Measurements from ENCODE around the gene EPHA1.
A peak's percentile ranks its signal among the peaks of the same experiment; 100 is the strongest.

The EPHA1 gene

DNA sequence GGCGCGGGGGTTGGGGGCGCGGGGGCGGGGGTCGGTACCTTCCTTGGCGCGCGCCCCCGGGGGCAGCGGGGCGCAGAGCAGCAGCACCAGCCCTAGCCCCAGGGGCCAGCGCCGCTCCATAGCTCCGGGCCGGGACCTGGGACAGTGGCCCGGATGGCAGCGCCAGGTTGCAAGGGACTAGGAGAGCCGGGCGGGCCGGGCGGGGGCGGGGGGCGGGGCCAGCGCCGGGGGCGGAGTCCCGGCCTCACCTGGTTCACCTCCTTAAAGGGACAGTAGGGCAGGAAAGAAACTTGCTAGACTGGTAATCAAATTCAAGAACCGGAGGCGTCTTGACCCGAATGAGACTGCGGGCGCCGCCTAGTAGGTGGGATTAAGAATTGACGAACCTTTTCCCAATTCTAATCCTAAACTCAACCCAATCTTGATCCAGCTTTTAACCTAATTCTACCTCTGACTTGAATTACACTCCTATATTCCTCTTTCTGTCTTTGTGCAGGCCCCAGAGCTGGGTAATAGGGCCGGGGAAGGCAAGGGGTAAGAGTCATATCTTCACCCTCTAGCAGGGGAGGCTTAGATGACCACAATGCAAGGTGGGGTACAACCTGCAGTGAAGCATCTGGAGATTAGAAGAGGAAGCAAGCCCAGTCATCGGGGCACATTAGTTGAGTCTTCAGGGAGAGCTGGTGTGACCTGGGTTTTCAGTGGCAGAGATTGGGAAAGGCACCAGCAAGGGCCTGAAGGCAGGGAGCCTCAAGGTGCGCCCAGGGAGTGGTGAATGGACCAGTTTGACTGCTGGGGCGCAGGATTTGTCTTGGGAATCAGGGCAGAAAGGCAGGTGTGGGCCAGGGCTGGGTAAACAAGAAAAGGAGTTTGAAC is at the start of gene EPHA1:
TSS of gene EPHA1 (minus strand) at position 171 of the 876 bp plus-strand sequence. CDS start at position 120, 51 bp downstream.
- DNase-seq (ENCODE audit: low read depth): no peak

DNA sequence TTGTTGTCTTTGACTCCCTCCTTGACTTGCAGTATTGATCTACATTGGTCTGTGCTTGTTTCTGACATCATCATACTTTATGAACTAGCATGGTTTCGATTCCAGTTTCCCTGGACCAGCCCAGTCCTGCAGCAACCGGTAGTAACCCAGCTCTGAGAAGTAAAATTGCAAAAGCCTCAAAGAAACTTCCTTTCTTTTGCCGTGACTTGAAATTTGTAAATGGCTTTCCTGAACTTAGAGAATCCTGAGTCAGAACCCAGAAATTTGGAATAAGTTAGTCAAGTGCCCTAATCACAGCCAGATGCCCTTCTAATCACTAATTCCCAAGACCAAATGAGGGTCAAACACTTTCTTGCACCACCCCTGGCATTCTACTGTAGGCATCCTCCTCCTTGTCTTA is 49.6 kb upstream of the EPHA1 start:
- peak; percentile 23 for DNase-seq (ENCODE audit: low read depth)

DNA sequence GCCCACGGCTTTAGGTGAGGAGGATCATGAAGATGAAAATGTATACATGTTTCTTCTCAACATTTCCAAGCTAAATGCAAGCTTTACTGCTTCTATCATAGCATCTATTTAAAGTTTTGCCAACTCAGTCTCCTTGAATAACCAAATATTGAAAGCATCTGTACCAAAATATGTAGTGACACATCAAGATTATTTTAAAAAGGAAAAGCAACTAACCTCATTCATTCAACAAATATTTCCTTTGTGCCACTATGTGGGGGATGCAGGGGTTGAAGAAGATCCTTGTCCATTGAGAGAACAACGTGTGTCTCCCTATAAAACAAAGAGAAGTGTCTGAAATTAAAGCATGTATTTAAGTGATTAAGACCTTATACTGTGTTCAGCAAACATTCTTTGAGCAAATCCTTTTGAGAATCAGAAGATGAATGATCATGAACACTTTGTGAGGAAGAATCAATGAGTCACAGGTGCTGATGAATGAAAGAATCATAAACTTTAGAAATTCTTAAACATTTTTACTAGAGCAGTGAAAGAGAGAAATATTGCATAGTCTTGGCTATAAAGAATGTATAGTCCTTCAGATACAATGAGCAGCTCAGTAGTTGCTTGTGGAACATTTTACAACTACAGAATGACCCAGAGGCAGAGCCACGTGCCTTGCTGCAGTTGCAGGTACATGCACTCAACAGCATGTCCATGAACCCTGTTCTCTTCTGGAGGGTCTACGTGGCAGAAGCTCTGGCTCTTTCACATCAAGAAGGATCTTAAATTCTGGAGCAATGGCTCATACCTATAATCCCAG is 48.5 kb upstream of the EPHA1 start:
- peak; percentile 18 for DNase-seq (ENCODE audit: low read depth)

DNA sequence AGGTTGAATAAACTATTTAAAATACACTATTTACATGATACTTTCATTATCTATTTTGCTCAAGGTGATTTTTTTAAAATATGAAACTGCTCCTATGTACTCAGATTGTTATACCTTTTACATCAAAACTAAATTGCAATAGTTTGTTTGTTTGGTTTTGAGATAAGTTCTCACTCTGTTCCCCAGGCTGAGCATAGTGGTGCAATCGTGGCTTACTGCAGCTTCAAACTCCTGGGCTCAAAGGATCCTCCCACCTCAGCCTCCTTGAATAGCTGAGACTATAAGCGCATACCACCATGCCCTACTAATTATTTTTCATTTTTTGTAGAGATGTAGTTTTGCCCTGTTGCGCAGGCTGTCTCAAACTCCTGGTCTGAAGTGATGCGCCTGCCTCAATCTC is 47.3 kb upstream of the EPHA1 start:
- DNase-seq (ENCODE audit: low read depth): peak; percentile 22

DNA sequence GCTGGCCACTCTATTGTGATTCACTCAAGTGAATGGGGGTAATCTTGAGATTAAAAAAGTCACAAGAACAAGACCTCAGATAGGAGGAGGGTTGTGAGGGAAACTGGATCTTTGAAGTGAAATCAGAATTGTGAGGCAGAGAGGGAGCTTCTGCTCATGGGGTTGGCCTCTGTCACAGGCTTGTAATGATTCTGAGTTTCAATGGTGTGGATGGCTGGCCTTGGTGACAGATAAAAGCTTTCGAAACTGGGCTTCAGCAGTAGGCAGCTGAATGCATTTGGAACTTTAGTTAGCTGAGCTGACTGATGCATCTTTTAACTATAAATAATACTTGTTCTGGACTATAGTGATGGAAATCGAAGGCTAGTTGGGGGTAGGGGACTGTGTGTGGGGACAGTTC is 46.8 kb upstream of the EPHA1 start:
- DNase-seq (ENCODE audit: low read depth): no peak

DNA sequence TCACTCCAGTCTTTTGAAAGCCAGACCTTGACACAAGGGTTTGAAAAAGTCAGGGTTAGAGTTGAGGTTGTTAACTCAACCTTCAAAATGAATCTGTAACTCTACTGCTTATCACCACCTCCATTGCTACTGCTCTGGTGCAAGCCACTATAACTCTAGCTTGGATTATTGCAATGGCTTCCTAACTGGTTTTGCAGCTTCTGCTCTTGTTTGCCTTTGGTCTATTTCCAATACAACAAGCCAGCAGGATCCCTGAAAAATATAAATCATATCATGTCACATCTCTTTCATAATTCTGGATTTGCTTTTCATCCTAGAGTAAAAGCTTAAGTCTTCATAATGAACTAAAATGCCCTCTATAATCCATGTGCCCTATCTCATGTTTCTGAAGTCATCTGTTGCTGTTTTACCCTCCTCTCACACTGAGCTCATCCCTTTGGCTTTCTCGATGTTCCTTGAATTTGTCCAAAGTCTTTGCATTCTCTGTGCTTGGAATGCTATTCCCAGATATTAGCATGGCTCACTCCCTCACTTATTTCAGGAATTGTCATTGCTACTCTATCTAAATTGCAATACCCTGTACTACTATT is 45.5 kb upstream of the EPHA1 start:
- DNase-seq (ENCODE audit: low read depth): no peak

DNA sequence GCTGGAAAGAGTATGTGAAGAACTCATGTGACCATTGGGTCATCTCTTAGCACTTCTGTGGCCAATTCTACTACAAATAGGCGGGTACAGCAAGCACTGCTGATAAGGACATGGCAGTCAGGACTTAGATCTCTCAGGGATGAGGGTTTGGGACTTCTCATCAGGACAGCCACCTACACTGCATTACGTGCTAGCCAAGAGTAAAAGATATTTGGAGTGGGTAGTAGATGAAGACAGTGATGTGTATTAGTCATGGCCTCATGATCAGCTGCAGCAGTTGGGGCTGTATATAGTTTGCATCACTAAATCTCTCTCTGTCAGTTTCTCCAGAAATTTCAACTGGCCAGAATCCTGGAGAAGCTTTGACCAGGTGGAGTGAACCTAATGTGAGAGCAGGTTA is 43.8 kb upstream of the EPHA1 start:
- peak; percentile 12 for DNase-seq (ENCODE audit: low read depth)

DNA sequence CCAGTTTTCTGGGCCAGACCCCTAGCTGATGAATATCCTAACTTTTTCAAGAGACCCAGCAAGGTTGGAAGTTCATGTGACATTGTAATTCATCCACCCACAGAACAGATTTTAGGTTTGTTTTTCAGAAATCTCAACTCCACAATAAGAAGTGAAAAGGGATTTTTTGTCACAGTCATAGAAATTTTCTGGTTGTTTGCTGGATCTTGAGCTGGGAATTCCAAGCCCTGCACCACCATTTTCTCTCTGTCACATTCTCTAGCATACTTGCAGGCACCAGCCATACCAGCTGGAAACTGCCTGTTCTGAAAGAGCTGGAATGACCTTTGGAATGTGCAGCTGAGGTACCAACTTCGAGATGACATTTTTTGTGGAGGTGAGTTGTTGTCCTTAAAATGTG is 43.1 kb upstream of the EPHA1 start:
- no peak for DNase-seq (ENCODE audit: low read depth)

DNA sequence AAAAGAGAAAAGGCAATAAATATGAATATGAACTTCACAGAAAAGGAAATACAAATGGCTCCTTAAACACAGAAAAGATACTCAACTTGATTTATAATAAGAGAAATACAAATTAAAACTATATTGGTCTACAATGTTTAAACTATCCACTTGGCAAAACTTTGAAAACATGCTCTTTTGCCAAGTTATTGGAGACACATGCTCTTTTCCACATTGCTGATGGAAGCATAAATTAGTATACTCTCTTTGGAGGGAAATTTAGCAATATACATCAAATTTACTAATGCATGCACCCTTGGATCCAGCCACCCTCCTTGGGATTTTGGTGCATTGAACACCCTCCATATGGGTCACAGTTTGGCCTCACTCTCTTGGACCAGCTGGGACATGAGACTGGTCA is 42.5 kb upstream of the EPHA1 start:
- DNase-seq (ENCODE audit: low read depth): no peak

DNA sequence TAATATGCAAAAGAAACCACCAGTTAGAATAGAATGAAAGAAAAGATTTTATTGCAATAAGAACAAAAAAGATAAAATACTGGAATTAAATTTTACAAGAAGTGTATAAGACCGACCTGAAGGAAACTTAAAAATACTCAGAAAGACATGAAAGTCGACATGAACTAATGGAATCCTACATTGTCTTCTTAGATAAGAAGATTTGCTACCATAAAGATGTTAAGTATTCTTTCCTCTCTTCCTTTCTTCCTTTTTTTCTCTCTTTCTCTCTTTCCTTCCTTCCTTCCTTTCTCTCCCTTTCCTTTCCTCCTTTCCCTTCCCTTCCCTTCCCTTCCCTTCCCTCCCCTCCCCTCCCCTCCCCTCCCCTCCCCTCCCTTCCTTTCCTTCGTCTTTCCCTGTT is 41.1 kb upstream of the EPHA1 start:
- DNase-seq (ENCODE audit: low read depth): no peak

DNA sequence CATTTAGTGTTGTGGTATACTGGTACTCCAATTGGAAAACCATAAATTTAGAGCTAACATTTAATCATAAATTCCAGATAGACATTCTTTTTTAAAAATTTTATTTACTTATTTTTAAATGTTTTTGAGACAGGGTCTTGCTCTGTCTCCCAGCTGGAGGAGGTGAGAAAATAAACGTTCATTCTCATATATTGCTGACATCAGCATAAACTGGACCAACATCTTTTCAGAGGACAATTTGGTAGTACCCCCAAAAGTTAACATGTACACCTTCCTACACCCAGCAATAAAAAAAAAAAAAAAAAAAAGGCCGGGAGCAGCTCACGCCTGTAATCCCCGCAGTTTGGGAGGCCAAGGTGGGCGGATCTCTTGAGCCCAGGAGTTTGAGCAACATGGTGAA is 39.8 kb upstream of the EPHA1 start:
- no peak for DNase-seq (ENCODE audit: low read depth)

DNA sequence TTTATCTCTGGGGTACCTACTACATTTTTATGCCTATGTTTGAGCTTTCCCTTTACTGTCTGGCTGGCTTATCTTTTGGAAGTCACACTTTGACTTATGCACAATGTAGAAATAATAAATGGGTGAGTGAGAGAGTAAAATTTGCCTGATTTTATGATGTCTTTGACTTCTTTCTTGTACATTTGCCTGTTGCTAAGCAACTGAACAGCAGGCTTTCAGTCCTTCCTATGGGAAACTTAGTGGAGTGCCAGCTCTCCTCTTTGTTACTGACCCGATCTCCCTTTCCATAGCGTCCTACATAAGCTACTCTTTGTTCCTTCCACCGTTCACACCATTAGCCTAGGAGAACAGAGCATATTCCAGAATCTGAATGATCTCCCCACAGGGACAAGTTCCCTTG is 38.8 kb upstream of the EPHA1 start:
- no peak for DNase-seq (ENCODE audit: low read depth)

DNA sequence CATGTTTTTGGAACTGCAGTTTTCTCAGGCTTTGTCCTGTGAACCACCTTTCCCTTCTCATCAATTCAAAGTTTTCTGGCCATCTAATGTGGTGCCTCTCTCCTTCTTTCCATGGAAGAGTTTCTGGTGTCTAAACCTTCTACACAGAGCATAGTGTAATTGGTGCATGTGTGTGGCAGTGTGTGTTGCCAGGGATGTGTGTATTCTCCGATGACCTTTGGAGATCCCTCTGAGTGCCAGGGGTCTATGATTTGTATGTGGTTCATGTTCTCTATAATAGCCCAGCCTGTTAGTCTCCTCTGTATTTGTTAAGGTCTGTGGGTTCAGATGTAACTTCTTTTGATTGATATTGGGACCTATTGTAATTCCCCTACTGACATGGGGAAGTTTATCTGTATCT is 36.1 kb upstream of the EPHA1 start:
- DNase-seq (ENCODE audit: low read depth): no peak

DNA sequence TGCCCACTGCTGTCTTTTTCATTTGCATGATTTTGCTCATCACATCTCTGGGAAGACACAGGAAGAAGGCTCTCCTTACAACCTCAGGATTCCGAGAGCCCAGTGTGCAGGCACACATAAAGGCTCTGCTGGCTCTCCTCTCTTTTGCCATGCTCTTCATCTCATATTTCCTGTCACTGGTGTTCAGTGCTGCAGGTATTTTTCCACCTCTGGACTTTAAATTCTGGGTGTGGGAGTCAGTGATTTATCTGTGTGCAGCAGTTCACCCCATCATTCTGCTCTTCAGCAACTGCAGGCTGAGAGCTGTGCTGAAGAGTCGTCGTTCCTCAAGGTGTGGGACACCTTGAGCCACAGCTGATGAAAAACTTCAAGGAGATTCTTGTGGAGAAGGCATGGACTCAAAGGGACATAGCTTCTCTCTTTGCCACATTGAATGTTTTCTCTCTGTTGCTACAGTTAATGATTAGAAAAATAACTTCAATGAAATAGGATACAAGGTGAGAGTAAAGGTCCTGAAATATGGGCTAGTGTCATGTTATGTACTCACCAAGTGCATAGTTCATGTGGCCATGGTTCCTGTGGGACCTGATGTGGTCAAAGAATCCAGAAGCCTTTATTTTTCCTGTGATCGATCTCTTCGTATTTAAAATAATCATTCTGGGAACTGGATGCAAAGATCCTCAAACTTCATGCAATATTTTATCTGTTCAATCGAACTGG is 35.6 kb upstream of the EPHA1 start:
- no peak for DNase-seq (ENCODE audit: low read depth)

DNA sequence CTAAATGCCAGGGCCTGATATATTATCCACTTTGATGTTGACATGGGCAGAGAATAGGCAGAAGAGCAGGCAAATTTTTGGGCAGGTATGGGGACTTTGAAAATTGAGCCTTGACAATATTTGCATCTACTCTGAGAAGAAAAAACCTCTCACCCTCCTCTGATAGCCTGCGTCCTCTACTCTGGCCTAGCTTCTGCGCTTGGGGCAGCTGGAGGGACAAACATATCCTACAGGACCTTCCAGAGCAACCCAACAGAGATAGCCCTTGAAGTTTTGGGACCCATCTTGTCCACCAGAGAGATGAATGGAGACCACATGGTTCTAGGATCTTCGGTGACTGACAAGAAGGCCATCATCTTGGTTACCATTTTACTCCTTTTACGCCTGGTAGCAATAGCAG is 34.5 kb upstream of the EPHA1 start, which contains the start of gene TAS2R60:
TSS of gene TAS2R60 (plus strand) at position 301 of the 400 bp plus-strand sequence. CDS start at position 301, 0 bp downstream.
- DNase-seq (ENCODE audit: low read depth): no peak

DNA sequence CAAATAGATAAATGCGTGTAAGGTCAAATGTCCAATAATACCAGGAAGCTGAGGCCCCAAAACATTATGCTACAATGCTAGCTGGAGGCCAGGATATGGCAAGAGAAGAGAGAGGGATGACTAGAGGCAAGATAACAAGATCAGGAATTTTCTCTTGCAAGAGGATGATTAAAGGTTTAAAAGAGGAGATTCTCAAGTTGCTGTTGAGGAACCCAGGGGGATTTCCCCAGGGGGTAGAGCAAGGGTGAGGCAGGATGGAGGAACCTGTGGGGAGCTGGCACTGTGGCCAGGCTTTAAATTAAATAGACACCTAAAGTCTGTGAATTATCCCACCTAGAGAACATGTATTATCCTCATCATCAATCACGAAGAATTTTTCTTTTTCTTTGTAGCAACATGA is 31.2 kb upstream of the EPHA1 start:
- no peak for DNase-seq (ENCODE audit: low read depth)

DNA sequence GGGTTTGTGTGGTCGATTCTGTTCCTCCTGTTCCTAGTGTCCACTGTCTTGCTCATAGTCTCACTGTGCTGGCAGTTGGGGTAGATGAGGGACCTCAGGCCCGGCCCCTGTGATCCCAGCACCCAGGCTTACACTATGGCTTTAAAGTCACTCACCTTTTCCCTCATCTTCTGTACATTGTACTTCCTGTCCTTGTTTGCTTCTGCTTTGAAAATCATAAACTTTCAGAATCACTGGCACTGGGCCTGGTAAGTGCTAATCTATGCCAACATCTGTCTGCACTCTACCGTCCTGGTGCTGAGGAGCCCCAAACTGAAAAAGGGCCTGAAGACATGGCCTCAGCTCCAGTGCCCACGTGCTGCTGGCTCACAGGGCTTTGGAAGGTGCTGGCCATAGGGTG is 28.9 kb upstream of the EPHA1 start:
- DNase-seq (ENCODE audit: low read depth): no peak

DNA sequence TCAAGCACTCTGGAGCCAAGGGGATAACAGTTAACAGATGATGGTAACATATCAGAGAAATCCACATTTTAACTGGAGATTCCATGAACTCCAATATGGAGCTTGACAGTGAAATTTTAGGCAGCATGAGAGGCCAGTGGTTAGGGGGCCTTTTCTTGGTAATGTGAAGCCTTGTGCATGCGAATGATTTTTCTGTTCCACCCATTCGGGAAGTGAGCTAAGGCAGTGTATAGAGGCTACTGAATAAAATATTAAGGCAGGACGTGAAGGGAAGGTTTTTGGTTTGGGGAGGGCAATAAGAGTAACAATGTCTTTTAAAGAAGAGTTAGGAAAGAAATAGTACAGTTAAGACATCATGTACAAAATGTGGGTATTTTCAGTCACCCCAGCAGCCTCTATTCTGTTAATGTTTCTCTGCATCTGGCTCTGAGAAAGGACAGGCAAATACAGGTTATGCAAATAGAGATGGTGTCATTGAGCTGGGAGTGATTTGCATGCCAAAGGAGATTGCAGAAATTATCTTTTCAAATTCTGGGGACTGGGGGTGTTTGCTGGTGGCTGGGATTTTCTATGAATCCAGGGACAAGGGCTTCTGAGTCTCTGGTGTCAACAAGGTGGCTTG is 27.8 kb upstream of the EPHA1 start:
- DNase-seq (ENCODE audit: low read depth): no peak

DNA sequence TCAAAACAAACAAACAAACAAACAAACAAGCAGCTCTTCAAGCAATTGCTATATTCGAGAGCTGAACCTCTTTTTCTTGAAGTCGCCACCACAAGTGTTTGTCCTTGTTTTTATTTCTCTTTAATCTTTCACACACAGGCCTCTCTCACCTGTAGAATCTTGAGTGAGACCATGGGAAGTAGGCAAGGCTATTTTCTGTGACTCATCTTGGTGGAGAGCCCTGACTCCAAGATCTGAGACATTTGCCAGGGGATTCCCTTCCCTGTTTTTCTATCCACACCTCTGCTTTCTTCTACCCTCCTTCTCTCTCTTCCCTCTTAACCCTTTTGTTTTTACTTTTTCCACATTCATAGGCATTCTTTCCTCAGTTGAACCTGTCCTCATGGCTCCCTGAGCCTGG is 26.6 kb upstream of the EPHA1 start:
- DNase-seq (ENCODE audit: low read depth): no peak

DNA sequence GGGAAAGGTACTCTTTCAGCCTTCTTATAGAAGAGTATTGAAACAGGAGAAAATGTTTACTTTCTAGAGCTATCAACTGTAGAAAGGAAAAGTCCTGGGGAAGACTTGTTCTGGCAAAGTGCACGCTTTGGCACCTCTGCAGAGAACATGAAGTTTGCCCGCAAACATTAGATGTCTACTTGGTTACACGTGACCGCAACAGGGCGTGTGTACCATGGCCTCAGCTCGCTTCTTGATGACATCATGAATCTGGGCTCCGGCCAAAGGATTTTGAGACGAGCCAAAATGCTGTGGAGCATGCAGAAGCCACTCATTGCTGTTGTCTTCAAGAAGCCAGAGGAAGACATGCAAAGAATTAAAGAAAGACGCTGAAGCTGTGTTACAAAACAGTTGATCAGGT is 26.0 kb upstream of the EPHA1 start:
- no peak for DNase-seq (ENCODE audit: low read depth)

DNA sequence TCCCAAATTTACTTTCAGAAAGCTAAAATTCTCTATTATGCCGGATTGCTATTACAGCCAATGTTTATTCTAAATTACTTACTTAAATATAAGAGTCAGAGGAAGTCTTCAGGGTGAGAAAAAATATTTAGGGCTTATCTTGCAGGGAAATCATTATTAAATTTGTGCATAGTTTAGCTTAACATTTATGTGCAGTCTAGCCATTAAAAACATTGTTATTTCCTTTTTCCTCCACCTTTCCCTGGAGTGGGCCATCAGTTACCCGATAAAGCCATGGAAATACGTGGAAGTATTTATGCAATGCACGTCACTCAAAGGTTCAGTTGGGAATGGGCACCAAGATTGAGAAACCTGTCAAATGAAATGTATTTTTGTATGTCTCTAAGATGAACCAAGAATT is 25.1 kb upstream of the EPHA1 start:
- no peak for DNase-seq (ENCODE audit: low read depth)

DNA sequence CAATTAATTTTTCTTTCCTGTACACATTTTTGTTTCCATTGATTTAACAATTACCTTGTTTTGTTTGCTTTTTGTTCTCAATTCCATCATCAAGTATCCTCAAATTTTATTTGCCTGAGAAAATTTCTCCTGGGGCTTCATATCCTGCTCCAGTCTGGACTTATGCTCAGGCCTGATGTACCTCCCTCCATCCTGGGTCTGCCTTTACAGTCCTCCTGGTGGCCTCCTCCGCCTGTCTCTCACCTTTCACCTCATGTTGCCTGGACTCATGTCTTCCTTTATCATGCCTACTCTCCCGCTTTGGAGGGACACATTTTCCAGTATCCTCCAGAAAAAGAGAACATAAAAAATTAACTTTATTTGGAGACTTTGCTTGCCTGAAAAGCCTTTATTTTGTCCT is 22.5 kb upstream of the EPHA1 start:
- no peak for DNase-seq (ENCODE audit: low read depth)

All from iris pigment epithelial cell (primary cell).